Measurements from ENCODE around the gene FRMD4B.

DNA sequence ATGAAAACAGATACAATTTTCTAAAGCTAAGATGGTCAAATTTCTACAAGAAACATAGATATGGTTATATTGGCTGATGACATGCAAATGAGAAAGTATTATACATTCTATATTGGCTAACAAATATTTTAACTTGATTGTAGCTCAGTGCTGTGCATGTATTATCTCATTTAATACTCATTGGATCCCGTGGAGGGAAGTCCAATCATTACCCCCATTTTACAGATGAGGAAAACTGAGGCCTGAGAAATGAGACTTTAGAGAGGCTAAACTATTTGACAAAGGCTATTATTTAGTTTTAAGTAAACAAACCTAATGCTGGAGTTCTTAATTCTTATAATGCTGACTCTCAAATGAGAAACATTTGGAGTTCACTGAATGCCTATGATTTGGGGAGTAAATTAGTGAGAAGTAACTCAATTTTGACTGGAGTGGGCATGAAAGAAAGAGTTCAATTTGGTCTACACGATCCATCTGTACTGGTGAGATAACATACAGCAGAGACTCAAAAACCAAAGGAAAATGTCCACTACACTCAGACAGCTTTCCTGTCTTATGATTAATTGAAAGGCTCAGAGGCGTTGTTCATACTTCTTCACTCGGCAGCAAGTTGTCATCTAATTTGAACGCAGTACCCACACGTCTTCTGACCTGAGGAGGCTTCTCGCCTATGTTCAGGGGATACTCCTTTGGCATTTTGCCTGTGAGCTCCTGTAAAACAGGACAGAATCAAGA lies 191.3 kb downstream of the FRMD4B start:
- no peak for TF ChIP-seq EZH2 (IDR thresholded peaks at IDR 0.05; ENCODE audit: borderline replicate concordance, low read depth, low read length, severe bottlenecking)
- TF ChIP-seq, protein P1, sequence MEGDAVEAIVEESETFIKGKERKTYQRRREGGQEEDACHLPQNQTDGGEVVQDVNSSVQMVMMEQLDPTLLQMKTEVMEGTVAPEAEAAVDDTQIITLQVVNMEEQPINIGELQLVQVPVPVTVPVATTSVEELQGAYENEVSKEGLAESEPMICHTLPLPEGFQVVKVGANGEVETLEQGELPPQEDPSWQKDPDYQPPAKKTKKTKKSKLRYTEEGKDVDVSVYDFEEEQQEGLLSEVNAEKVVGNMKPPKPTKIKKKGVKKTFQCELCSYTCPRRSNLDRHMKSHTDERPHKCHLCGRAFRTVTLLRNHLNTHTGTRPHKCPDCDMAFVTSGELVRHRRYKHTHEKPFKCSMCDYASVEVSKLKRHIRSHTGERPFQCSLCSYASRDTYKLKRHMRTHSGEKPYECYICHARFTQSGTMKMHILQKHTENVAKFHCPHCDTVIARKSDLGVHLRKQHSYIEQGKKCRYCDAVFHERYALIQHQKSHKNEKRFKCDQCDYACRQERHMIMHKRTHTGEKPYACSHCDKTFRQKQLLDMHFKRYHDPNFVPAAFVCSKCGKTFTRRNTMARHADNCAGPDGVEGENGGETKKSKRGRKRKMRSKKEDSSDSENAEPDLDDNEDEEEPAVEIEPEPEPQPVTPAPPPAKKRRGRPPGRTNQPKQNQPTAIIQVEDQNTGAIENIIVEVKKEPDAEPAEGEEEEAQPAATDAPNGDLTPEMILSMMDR (IDR thresholded peaks at IDR 0.05; ENCODE audit: borderline replicate concordance, extremely low read depth, low read length, poor library complexity, severe bottlenecking), result no peak

All from DND-41 (cell line).